ENCODE measurements around the gene CDH4. TPM values are rescaled to one million over a fixed set of nuclear protein-coding genes. Genes with fewer than 3 reads are reported as not detected.

The CDH4 gene
- total RNA-seq, 1 donor from 2014 or later = 8.9 TPM

DNA sequence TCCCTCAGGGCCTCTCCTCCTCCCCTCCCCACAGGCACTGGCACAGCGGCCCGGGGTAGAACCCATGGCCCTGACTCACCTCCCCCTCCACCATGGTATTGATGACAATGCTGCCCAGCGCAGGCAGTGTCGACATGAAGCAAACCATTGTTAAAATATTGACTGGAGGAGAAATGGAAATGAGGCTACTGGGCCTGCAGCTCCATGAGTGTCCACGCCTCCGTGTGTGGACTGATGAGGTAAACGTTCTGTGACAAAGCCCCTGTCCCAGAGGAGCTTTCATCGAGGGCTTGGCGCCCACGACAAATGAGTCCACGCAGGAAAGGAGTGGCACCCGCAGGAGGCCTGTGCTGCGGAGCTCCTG is 410.9 kb downstream of the CDH4 start:
- H3K36me3 Mint-ChIP-seq (ENCODE audit: low read depth) = no peaks in the 10 kb centered on the region
- H3K27ac Mint-ChIP-seq (ENCODE audit: unreplicated experiment) = no peak overlapping the region
- DNase-seq (ENCODE audit: low read depth, low spot score) = no peak
- H3K9me3 Mint-ChIP-seq = no peaks in the 10 kb centered on the region
- no peak overlapping the region for H3K4me3 Mint-ChIP-seq
- H3K27me3 Mint-ChIP-seq (ENCODE audit: low read depth) = no peaks in the 10 kb centered on the region
- H3K4me1 Mint-ChIP-seq = peaks cover 24% of the 10 kb centered on the region
- TF ChIP-seq, protein P1, sequence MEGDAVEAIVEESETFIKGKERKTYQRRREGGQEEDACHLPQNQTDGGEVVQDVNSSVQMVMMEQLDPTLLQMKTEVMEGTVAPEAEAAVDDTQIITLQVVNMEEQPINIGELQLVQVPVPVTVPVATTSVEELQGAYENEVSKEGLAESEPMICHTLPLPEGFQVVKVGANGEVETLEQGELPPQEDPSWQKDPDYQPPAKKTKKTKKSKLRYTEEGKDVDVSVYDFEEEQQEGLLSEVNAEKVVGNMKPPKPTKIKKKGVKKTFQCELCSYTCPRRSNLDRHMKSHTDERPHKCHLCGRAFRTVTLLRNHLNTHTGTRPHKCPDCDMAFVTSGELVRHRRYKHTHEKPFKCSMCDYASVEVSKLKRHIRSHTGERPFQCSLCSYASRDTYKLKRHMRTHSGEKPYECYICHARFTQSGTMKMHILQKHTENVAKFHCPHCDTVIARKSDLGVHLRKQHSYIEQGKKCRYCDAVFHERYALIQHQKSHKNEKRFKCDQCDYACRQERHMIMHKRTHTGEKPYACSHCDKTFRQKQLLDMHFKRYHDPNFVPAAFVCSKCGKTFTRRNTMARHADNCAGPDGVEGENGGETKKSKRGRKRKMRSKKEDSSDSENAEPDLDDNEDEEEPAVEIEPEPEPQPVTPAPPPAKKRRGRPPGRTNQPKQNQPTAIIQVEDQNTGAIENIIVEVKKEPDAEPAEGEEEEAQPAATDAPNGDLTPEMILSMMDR (conservative IDR thresholded peaks at IDR 0.05) = no peak

DNA sequence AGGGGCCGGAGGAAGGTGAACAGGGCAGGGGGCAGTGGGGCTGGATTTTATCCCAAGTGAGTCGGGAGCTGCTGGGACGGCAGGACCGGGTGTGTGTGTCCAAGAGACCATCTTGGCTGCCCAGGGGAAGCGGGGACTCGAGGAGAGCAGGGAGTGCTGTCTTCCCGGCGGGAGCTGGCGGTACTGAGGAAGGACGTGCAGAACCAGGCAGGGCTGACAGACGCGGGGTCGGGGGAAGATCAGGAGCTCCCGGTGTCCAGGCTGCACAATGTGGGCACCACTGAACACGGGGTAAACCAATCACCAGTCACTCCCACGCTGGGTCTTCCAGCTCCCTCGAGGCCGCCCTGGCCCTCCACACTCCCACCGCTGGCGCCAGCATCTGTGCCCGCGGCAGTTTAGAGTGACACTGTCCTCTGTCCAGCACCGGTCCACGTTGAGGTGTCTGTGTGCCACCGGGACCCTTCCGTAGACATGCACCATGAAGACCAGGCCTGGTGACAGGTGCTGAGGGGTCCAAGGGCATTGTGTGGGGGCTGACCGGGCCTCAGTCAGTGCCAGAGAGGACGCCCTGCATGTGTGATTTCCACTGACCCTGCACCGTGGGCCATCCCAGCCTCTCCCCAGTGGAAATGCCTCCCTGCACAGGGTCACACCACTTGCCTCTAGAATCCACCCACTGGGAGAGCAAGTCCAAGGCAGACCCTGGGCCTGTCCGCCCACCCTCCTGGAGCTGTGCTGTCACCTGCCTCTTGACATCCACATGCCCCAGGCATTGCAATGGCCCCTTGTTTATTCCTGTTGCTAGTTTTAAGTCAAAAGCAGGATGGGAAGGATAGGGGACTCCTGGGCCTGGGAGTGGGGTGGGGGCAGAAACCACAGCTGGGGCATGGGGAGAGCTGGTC is 411.7 kb downstream of the CDH4 start:
- peak overlapping the region; percentile 63 for H3K27ac Mint-ChIP-seq (ENCODE audit: unreplicated experiment)
- peaks cover 27% of the 10 kb centered on the region for H3K4me1 Mint-ChIP-seq
- no peak for DNase-seq (ENCODE audit: low read depth, low spot score)
- TF ChIP-seq, protein P1 (conservative IDR thresholded peaks at IDR 0.05) = no peak
- H3K9me3 Mint-ChIP-seq = no peaks in the 10 kb centered on the region
- no peaks in the 10 kb centered on the region for H3K36me3 Mint-ChIP-seq (ENCODE audit: low read depth)
- no peaks in the 10 kb centered on the region for H3K27me3 Mint-ChIP-seq (ENCODE audit: low read depth)
- H3K4me3 Mint-ChIP-seq = no peak overlapping the region

DNA sequence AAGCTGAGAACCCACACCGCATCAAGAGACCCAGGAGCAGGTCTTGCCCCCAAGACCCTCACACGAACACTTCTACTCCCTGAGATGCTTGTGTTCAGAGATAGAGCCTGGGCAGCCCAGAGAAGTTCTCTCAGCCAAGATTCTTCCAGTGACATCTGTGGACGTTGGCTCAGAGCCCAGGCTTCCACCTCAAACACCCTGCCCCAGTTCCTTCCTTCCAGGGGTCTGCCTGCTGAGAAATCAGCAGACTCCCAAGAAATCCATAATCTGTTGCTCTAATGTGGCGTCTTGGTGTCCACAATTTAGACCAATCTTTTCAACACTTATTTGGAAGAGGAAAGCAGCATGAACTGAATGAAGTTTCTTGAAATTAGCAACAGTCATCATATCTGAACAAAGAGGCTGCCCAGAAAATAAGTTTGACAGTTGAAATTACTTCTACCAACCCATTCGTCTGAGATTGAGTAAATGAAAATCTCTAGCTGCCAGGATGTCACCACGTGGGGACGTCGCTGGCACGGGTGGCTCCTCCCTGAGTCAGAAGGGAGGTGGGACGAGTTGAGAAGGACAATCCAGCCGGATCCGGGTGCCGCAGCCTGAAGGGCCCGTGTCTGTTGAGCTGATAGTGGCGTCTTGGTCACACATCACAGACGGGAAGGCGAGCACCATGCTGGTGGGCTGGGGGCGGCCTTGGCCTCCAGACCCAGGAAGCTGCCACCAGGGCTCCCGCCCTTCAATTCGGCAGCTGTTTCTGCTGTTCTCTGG is 412.7 kb downstream of the CDH4 start:
- H3K9me3 Mint-ChIP-seq = no peaks in the 10 kb centered on the region
- H3K36me3 Mint-ChIP-seq (ENCODE audit: low read depth) = no peaks in the 10 kb centered on the region
- TF ChIP-seq, protein P1 (conservative IDR thresholded peaks at IDR 0.05) = no peak
- no peak overlapping the region for H3K4me3 Mint-ChIP-seq
- DNase-seq (ENCODE audit: low read depth, low spot score) = no peak
- no peak overlapping the region for H3K27ac Mint-ChIP-seq (ENCODE audit: unreplicated experiment)
- H3K27me3 Mint-ChIP-seq (ENCODE audit: low read depth) = no peaks in the 10 kb centered on the region
- H3K4me1 Mint-ChIP-seq = peaks cover 21% of the 10 kb centered on the region

DNA sequence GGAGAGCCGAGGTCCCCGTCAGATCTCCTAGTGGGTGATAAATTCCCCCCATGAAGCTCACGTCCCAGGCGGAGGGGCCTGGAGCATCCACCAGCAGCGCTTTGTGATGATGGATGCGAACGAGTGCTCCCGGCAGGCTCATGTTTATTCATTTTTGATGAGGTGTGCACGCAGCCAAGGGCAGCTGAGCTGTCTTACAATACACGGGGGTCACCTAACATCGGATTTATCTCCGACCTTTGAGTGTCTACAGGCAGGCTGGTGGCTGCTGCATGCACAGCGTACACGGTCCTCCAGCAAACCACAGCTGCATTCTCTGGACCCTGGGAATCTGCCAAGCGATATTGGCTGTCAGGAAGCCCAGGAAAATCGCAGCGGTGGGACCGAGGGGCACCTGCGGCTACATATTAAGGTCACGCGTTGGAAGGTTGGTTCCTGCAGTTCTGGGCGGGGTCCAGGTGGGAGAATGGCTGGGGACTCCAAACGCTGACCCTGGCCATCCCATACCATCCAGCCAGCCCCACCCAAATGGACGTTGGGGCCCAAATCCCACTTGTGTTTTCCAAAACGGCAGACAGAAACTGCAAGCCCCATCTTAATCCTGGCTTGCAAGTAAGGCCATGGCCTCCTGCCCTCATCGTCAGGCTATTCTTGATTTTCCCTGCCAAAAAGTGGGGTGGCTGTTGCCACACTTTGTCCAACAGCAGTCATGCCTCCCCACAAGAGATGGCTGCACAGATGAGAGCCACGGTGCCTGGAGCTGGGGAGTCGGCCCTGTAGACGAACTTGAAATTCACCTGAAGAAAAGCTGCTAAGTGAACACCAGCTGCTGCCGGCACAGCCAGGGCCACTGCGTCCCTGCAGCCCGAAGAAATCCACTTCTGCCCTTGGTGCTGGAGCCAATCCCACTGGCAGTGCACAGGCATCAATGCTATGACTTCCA is 413.7 kb downstream of the CDH4 start:
- TF ChIP-seq, protein P1 (conservative IDR thresholded peaks at IDR 0.05) = no peak
- DNase-seq (ENCODE audit: low read depth, low spot score) = no peak
- H3K27me3 Mint-ChIP-seq (ENCODE audit: low read depth) = no peaks in the 10 kb centered on the region
- no peak overlapping the region for H3K4me3 Mint-ChIP-seq
- peak overlapping the region; percentile 67 for H3K27ac Mint-ChIP-seq (ENCODE audit: unreplicated experiment)
- peaks cover under 1% of the 10 kb centered on the region for H3K9me3 Mint-ChIP-seq
- no peaks in the 10 kb centered on the region for H3K36me3 Mint-ChIP-seq (ENCODE audit: low read depth)
- peaks cover 15% of the 10 kb centered on the region for H3K4me1 Mint-ChIP-seq

DNA sequence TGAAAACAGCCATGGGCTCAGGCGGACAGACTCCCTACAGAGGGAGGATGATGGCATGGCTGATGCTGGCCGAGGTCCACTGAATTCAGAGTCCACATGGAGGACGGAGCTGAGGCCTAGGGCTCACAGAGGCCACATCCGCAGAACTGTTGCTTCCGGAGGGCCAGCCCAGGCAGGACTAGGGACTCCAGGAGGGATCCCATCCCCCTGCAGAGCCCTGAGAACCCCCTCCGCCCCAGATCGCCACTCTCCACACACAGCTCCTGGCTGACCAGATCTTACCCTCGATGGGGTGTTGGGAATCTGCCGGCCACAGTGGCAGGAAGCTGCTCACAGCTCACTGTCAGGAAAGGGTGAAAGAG is 414.4 kb downstream of the CDH4 start:
- H3K36me3 Mint-ChIP-seq (ENCODE audit: low read depth) = no peaks in the 10 kb centered on the region
- no peak for DNase-seq (ENCODE audit: low read depth, low spot score)
- H3K9me3 Mint-ChIP-seq = peaks cover 5% of the 10 kb centered on the region
- TF ChIP-seq, protein P1 (conservative IDR thresholded peaks at IDR 0.05) = no peak
- no peaks in the 10 kb centered on the region for H3K27me3 Mint-ChIP-seq (ENCODE audit: low read depth)
- H3K27ac Mint-ChIP-seq (ENCODE audit: unreplicated experiment) = no peak overlapping the region
- peaks cover 15% of the 10 kb centered on the region for H3K4me1 Mint-ChIP-seq
- H3K4me3 Mint-ChIP-seq = no peak overlapping the region

Data from neural crest cell (in vitro differentiated cells).